HG03520 (cell line): ENCODE measurements around the gene PAK1.
A peak's percentile ranks its signal among the peaks of the same experiment; 100 is the strongest.

Experiments used
- ATAC-seq: cut with Tn5 transposase; IDR thresholded peaks from one replicate; pipeline ENCODE4 v1.9.1; 2021; ENCODE audit warnings: mild to moderate bottlenecking, moderate library complexity; ENCODE audit not compliant: unreplicated experiment

The PAK1 gene

GRCh38 chr11:77438487-77438886, 35.4 kb downstream of the PAK1 start:
- ATAC-seq, result peak; percentile 52

- ATAC-seq, result no peak
Measured at GRCh38 chr11:77436969-77437368, 36.9 kb downstream of the PAK1 start.

- no peak for ATAC-seq
Measured at GRCh38 chr11:77436506-77436905, 37.4 kb downstream of the PAK1 start.

- no peak for ATAC-seq
Measured at GRCh38 chr11:77435972-77436371, 37.9 kb downstream of the PAK1 start.

- ATAC-seq, result no peak
Measured at GRCh38 chr11:77431813-77432212, 42.1 kb downstream of the PAK1 start.

GRCh38 chr11:77428598-77428997, 45.3 kb downstream of the PAK1 start:
- ATAC-seq, result no peak

- no peak for ATAC-seq
Measured at GRCh38 chr11:77425346-77425745, 48.5 kb downstream of the PAK1 start.

- no peak for ATAC-seq
Measured at GRCh38 chr11:77424644-77425043, 49.2 kb downstream of the PAK1 start.

- ATAC-seq, result no peak
Measured at GRCh38 chr11:77423624-77424023, 50.3 kb downstream of the PAK1 start.

- no peak for ATAC-seq
Measured at GRCh38 chr11:77422687-77423086, 51.2 kb downstream of the PAK1 start.

- ATAC-seq, result no peak
Measured at GRCh38 chr11:77421041-77421723, 52.7 kb downstream of the PAK1 start.

- ATAC-seq, result no peak
Measured at GRCh38 chr11:77418971-77419597, 54.8 kb downstream of the PAK1 start.

GRCh38 chr11:77418155-77418970, 55.5 kb downstream of the PAK1 start:
- ATAC-seq, result no peak

GRCh38 chr11:77416357-77416756, 57.5 kb downstream of the PAK1 start:
- ATAC-seq, result no peak

GRCh38 chr11:77413850-77414460, 59.9 kb downstream of the PAK1 start:
- ATAC-seq, result no peak

- no peak for ATAC-seq
Measured at GRCh38 chr11:77412814-77413213, 61.1 kb downstream of the PAK1 start.

GRCh38 chr11:77411717-77412441, 62.0 kb downstream of the PAK1 start:
- peak; percentile 84 for ATAC-seq

- ATAC-seq, result peak; percentile 42
Measured at GRCh38 chr11:77411137-77411707, 62.7 kb downstream of the PAK1 start.

- ATAC-seq, result no peak
Measured at GRCh38 chr11:77410076-77410827, 63.6 kb downstream of the PAK1 start.

- ATAC-seq, result no peak
Measured at GRCh38 chr11:77409046-77409445, 64.8 kb downstream of the PAK1 start.
